Ectodermal cell (in vitro differentiated cells): ENCODE data around the gene RFTN1.

ENCODE experiments used
- H3K27ac ChIP-seq: 2 replicates; pipeline ENCODE4 v1.7.0; 2013; ENCODE audit warnings: mild to moderate bottlenecking, low read depth, low read length; ENCODE audit not compliant: insufficient read depth, poor library complexity, severe bottlenecking
- H3K27me3 ChIP-seq: 2 replicates; pipeline ENCODE4 v1.7.0; 2013; ENCODE audit warnings: mild to moderate bottlenecking, low read length; ENCODE audit not compliant: insufficient read depth, control insufficient read depth, poor library complexity, severe bottlenecking
- H3K36me3 ChIP-seq: one replicate; pipeline ENCODE4 v1.7.0; 2013; ENCODE audit warnings: low read length; ENCODE audit not compliant: control insufficient read depth, insufficient read depth
- H3K4me1 ChIP-seq: one replicate; pipeline ENCODE4 v1.7.0; 2013; ENCODE audit warnings: low read length; ENCODE audit not compliant: control insufficient read depth, insufficient read depth
- H3K4me3 ChIP-seq: 2 replicates; pipeline ENCODE4 v1.7.0; 2013; ENCODE audit warnings: low read depth, low read length, control low read depth; ENCODE audit not compliant: insufficient read depth
- H3K9me3 ChIP-seq: 2 replicates; pipeline ENCODE4 v1.7.0; 2013; ENCODE audit warnings: mild to moderate bottlenecking, low read length, moderate library complexity; ENCODE audit not compliant: control insufficient read depth
- WGBS, 2 experiments: methylation state at CpG; one replicate each; pipeline ENCODE4 v1.1.7; 2013; ENCODE audit warnings: missing lambda C conversion rate in 2 of 2; 5-methylcytosine and 5-hydroxymethylcytosine counted together

The RFTN1 gene

DNA sequence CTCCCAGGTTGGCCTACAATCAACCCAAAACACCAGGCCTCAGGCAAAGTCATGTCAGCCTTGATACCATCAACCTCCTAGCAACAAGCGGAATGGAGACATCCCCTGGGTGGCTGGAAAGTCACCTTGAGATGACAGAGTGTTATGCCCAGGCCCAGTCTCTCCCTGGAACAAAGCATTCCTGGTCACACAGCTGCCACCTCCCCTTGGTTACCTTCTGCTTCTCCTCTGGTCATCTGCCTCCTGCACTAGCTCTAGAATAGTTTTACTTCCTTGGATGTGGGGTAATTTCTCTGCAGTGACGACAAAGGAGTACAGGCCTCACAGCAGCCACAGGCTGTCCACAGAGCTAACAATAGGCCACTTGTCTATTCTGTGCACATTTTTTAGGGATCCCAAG lies 114.9 kb downstream of the RFTN1 start:
- no peak overlapping the region for H3K4me3 ChIP-seq
- no peak overlapping the region for H3K27ac ChIP-seq
- peaks cover 10% of the 10 kb centered on the region for H3K4me1 ChIP-seq
- WGBS, 2 experiments, result 68 to 77% methylated on average over 2 of the region's 2 CpGs
- H3K9me3 ChIP-seq, result no peaks in the 10 kb centered on the region
- no peaks in the 10 kb centered on the region for H3K27me3 ChIP-seq
- H3K36me3 ChIP-seq, result no peaks in the 10 kb centered on the region

DNA sequence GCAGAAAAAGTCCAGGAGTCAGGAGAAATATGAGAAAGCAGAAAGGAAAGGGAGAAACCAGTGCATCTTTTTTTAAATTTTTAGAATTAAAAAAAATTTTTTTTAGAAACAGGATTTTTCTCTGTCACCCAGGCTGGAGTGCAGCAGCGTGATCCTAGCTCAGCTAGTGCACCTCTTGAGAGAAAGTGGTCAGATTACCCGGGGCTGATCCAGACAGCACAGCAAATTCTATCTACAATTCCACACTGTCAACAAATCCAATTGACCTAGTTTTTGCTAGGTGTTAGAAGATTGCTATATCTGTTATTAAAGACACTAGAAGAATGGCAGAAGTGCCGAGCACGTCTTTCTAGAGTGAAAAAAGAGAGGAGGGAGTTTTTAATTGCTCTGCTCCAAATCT lies 117.3 kb downstream of the RFTN1 start:
- H3K27me3 ChIP-seq, result no peaks in the 10 kb centered on the region
- H3K27ac ChIP-seq, result no peak overlapping the region
- no peaks in the 10 kb centered on the region for H3K9me3 ChIP-seq
- WGBS, 2 experiments, result 89 to 96% methylated on average over 4 of the region's 4 CpGs
- H3K36me3 ChIP-seq, result no peaks in the 10 kb centered on the region
- peaks cover 10% of the 10 kb centered on the region for H3K4me1 ChIP-seq
- H3K4me3 ChIP-seq, result no peak overlapping the region

GRCh38 chr3:16395212-16395611 lies 118.3 kb downstream of the RFTN1 start:
- Histone ChIP-seq H3K36me3 (no peaks in the 10 kb centered on the region), H3K9me3 (no peaks in the 10 kb centered on the region), H3K4me1 (peaks cover 10% of the 10 kb centered on the region), H3K27ac (no peak overlapping the region), H3K27me3 (no peaks in the 10 kb centered on the region), H3K4me3 (no peak overlapping the region)
- WGBS, 2 experiments, result 78 to 81% methylated on average over 3 of the region's 3 CpGs

DNA sequence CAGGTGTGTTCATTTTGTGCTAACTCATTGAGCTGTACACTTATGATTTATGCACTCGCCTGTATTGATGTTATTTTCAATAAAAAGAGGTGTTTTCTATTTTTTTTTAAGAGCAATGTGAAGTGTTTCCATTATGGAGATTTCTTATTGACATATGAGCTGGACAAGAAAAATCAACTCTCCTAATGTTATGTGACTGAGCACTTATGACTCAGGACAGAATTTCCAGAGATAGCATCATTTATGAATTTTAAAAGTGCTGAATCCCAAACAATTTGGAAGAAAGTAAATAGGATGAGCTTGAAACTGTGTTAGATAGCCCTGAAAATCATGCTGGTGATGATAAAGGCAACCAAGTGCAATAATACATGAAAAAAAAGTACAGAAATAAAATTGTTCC lies 118.9 kb downstream of the RFTN1 start:
- H3K9me3 ChIP-seq, result no peaks in the 10 kb centered on the region
- no peaks in the 10 kb centered on the region for H3K27me3 ChIP-seq
- H3K4me3 ChIP-seq, result no peak overlapping the region
- no peak overlapping the region for H3K27ac ChIP-seq
- H3K36me3 ChIP-seq, result no peaks in the 10 kb centered on the region
- H3K4me1 ChIP-seq, result peaks cover 5% of the 10 kb centered on the region
- 0% methylated on average over 1 of the region's 1 CpG; no CpG with 5 or more reads in 1 of the 2 experiments for WGBS, 2 experiments

- Histone ChIP-seq H3K36me3 (no peaks in the 10 kb centered on the region), H3K9me3 (no peaks in the 10 kb centered on the region), H3K27me3 (no peaks in the 10 kb centered on the region), H3K4me1 (no peaks in the 10 kb centered on the region), H3K27ac (no peak overlapping the region), H3K4me3 (no peak overlapping the region)
- WGBS, 2 experiments, result 100% methylated on average over 1 of the region's 1 CpG
Measured at GRCh38 chr3:16392717-16393116, 120.8 kb downstream of the RFTN1 start.

- no peaks in the 10 kb centered on the region for H3K4me1 ChIP-seq
- 96 to 98% methylated on average over 1 of the region's 1 CpG for WGBS, 2 experiments
- H3K27ac ChIP-seq, result no peak overlapping the region
- no peaks in the 10 kb centered on the region for H3K9me3 ChIP-seq
- H3K36me3 ChIP-seq, result no peaks in the 10 kb centered on the region
- H3K27me3 ChIP-seq, result no peaks in the 10 kb centered on the region
- H3K4me3 ChIP-seq, result no peak overlapping the region
Measured at GRCh38 chr3:16392065-16392464, 121.4 kb downstream of the RFTN1 start.

DNA sequence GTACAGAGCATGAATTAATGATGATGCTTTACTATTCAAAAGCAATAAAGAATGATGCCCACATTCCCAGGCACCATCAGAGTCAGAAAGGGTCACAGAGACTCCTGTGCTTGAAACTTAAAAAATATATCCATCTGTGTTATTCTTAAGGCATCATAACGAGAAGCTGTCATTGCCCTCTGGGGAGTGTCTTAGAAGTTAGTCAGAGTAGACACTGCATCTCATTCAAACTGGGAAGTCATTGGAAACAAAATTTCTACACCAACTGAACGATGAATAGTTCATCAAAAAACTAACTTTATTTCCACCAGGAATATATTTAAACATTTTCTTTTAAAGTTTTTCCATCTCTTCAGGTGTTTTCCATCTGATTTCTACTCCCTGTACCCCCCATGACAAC lies 122.9 kb downstream of the RFTN1 start:
- WGBS, 2 experiments, result 84 to 91% methylated on average over 2 of the region's 2 CpGs
- no peak overlapping the region for H3K27ac ChIP-seq
- H3K27me3 ChIP-seq, result no peaks in the 10 kb centered on the region
- H3K4me1 ChIP-seq, result no peaks in the 10 kb centered on the region
- H3K36me3 ChIP-seq, result no peaks in the 10 kb centered on the region
- no peaks in the 10 kb centered on the region for H3K9me3 ChIP-seq
- no peak overlapping the region for H3K4me3 ChIP-seq

- Histone ChIP-seq H3K4me1 (no peaks in the 10 kb centered on the region), H3K4me3 (no peak overlapping the region), H3K9me3 (no peaks in the 10 kb centered on the region), H3K27me3 (no peaks in the 10 kb centered on the region), H3K27ac (no peak overlapping the region), H3K36me3 (no peaks in the 10 kb centered on the region)
- WGBS, 2 experiments, result 85 to 91% methylated on average over 3 of the region's 3 CpGs
Measured at GRCh38 chr3:16388850-16389441, 124.6 kb downstream of the RFTN1 start.

DNA sequence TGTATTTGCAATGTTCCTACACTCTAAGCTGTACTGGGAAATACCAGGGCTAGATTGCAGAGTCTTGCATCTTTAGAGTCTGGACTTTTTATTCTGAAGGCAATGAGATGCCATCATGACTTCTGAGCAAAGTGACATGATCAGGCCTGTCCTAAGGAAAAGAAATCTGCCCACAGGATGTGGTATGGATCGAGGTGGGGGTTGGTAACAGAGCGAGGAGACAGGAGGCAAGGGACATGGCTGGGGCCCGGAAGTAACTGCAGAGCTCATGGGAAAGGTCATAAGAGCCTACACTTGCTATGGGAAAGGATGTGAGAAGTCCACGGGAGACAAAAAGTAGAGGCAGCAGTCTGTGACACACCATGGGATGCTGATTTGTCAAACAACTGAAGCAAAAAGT lies 126.9 kb downstream of the RFTN1 start:
- no peaks in the 10 kb centered on the region for H3K4me1 ChIP-seq
- H3K36me3 ChIP-seq, result no peaks in the 10 kb centered on the region
- no peak overlapping the region for H3K27ac ChIP-seq
- H3K4me3 ChIP-seq, result no peak overlapping the region
- WGBS, 2 experiments, result 89 to 96% methylated on average over 4 of the region's 4 CpGs
- no peaks in the 10 kb centered on the region for H3K27me3 ChIP-seq
- H3K9me3 ChIP-seq, result no peaks in the 10 kb centered on the region

DNA sequence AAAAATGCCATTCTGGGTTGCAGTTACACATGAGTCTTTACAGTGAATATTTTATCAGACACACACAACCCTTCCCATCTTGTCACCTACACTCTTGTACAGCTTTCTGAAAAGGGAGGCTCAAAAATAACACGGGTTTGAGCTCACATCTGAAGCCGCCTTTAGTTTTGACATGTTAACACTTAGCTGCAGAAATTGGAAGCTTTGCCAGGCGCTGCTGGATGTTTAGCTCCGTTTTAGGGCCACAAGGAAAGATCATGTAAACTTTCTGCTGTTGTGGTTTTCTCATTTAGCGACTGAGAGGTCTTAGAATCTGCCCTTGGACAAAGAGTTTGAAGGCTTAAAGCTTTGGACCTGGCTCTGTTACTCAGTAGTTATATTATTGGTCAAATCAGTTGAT lies 128.3 kb downstream of the RFTN1 start:
- H3K4me1 ChIP-seq, result no peaks in the 10 kb centered on the region

GRCh38 chr3:16383864-16384263 lies 129.6 kb downstream of the RFTN1 start:
- no peak overlapping the region for H3K4me3 ChIP-seq
- no peaks in the 10 kb centered on the region for H3K4me1 ChIP-seq
- 100% methylated on average over 1 of the region's 1 CpG for WGBS, 2 experiments
- no peaks in the 10 kb centered on the region for H3K36me3 ChIP-seq
- no peak overlapping the region for H3K27ac ChIP-seq
- no peaks in the 10 kb centered on the region for H3K9me3 ChIP-seq
- no peaks in the 10 kb centered on the region for H3K27me3 ChIP-seq

More for the DNA sequence above, 128.3 kb downstream of the RFTN1 start:
- Histone ChIP-seq H3K27me3 (no peaks in the 10 kb centered on the region), H3K9me3 (no peaks in the 10 kb centered on the region), H3K27ac (no peak overlapping the region), H3K36me3 (no peaks in the 10 kb centered on the region), H3K4me3 (no peak overlapping the region)
- 92% methylated on average over 5 of the region's 5 CpGs for WGBS, 2 experiments
